GM18867 (cell line): ENCODE results near the gene CLSTN1.

ENCODE experiments used
- ATAC-seq: cut with Tn5 transposase; IDR thresholded peaks from one replicate; pipeline ENCODE4 v1.9.1; 2021; ENCODE audit warnings: mild to moderate bottlenecking, moderate library complexity; ENCODE audit not compliant: unreplicated experiment

CLSTN1 gene

GRCh38 chr1:9823943-9824701 is at the start of gene CLSTN1:
CLSTN1 (minus strand) TSS chr1:9823965; CDS start chr1:9823733, 232 bp downstream.
- peak; percentile 60 for ATAC-seq

DNA sequence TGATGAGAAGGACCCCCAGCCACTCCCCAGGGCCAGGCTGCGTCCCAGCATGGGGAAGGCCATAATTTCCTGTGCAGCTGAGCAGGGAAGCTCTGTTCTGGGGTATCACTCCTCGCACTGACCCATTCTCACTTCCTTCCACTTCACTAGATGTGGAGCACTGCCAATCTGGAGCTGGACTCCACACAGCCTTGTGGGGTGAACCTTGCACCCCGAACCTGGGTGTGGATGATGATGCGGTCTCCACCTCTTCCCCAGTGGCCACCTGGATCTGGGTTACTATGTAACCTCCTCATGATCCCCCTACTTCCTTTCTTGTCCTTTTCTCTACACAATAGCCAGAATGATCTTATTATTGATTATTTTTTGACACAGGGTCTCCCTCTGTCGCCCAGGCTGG is 49.6 kb upstream of the CLSTN1 start:
- no peak for ATAC-seq

GRCh38 chr1:9872430-9873165 is 48.8 kb upstream of the CLSTN1 start:
- ATAC-seq: no peak

GRCh38 chr1:9871707-9872425 is 48.1 kb upstream of the CLSTN1 start:
- ATAC-seq: no peak

GRCh38 chr1:9871021-9871420 is 47.3 kb upstream of the CLSTN1 start:
- no peak for ATAC-seq

- ATAC-seq: no peak
These were observed 46.8 kb upstream of the CLSTN1 start for GRCh38 chr1:9870572-9870971.

GRCh38 chr1:9869831-9870251 is 46.1 kb upstream of the CLSTN1 start:
- no peak for ATAC-seq

DNA sequence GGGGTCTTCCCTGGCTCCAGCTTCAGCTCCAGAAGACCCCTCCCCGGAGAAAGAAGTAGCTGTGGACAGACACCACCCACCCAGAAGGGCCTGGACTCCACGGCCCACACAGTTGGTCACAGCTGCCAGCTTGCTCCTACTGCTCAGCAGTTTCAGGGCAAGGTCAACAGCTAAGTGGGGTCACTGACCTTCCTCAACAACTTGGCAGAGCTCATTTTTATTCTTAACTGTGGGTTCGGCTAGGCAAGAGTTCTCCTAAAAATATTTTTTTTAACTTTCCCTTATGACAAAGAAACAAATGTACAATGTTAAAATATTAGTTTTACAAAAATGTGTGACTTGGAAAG is 44.5 kb upstream of the CLSTN1 start:
- ATAC-seq: no peak

DNA sequence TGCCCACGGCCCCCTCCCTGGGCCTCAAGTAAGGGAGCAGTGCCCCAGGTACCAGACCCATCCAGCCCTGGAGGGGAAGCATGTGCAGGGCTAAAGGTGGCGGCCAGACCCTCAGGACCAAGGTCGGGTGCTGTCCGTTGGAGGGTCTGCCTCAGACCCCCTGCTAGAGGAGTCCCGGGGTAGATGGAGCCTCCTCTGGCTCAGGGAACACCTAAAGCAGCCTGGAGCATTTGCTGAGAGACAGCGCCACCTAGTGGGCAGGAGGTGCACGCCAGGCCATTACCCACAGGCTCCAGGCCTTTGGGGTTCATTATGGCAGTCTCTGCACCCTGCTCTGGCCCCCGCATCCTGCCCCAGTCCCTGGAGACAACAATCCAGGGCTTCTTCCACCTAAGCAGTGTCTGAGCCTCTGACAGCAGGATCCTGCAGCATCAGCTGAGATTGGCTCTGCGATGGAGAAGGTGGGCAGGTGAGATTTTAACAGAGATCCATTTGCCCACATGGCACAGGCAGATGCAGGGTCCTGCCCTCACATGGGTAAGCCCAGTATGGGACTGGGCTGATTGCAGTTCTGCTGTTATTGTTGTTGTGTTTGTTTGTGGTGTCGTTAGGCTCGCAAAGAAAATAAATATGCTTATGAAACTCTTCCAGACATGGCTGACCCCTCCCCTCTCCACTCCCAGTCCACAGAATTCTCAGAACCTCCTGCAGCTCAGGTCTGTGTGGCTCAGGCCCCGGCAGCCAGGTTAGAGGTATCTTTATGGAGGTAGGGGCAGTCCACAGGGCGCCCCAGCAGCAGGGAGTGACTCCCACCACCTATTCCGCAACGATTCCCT is 43.9 kb upstream of the CLSTN1 start:
- peak; percentile 57 for ATAC-seq

DNA sequence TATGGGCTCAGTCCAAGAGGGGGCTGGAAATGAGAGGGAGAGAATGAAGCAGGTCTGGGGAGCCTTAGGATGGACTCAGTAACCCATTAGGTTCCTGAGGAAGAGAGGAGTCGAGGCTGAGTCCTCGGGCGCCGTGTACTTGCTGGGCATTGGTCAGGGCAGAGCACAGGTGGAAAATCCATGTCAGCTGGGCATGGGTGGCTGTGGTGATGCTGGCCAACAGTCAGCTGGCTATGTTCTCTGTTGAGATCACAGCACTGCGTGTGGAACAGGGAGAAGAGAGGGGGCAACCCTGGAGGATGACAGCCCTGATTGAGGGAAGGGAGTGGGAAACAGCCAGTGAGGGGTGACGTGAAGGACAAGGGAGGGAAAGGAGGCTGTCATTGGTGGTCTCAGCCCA is 43.1 kb upstream of the CLSTN1 start:
- ATAC-seq: no peak

GRCh38 chr1:9865724-9866123 is 42.0 kb upstream of the CLSTN1 start:
- ATAC-seq: no peak

GRCh38 chr1:9863371-9863770 is 39.6 kb upstream of the CLSTN1 start:
- no peak for ATAC-seq

DNA sequence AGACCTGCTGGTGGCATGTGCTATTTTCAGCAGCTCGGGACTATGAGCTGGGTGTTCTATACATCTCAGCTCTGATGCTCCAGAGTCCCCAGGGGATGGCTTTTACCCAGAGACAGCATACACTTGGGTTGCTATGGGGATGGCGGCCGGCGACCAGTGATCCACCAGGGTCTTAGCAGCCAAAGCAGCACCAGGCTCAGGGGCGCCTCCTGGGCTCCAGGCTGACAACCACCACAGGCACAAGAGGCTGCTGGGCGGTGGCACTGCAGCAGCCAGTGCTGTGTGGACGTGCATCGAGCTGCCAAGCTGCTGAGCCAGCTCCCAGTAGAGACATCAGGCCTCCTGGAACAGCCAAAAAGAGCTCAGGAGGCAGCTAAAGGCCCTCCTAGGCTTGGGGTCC is 37.6 kb upstream of the CLSTN1 start:
- ATAC-seq: no peak

DNA sequence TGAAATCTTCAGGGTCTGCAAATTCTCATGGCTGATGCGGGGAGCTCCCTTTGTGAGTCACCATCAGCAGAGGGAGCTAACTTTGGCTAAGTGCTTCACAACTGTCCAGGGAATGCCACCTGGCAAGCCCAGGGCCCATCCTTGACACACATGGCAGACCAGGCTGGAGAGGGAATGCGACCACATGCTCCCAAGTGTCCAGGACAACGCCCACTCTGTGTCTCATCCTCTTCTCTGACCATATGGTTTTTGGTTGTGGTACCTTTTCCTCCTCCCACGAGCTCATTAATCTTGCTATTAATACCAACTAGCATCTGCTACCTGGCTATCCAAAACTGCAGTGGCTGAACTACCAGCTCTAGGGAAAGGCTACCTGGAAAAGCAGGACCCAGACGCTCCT is 37.1 kb upstream of the CLSTN1 start:
- ATAC-seq: no peak

DNA sequence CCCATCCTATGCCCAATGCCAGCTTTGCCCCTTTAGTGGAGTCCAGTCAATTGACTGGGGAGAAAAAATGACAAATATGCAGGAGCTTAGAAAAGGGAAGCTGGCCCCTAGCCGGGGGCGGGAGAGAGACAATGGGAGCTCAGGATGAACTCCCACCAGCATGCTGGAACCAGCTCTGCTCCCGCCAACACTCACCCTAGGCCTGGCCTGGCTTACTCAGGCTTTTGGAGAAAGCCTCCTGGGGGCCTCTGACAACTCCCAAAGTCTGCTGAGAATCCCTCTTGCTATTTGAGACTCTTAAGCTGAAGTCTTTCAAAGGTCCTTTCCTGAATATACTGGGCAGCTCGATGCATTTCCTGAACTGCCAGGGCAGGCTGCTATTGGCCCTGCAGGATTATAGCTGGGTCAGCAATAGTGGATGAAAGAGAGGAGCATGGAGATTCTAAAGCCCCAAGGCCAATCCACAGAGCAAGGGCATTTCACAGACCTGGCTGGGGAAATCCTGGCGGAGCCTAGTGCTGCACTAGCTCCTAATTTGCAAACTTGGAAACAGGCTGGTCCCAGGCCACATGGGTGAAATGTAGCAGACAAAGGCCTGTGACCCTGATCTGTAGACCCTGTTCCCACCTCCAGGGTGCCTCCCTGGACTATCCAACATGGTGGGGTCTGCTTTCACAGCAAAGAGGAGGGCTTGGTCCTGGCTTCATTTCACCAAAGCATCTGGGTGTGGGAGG is 35.7 kb upstream of the CLSTN1 start:
- ATAC-seq: no peak

DNA sequence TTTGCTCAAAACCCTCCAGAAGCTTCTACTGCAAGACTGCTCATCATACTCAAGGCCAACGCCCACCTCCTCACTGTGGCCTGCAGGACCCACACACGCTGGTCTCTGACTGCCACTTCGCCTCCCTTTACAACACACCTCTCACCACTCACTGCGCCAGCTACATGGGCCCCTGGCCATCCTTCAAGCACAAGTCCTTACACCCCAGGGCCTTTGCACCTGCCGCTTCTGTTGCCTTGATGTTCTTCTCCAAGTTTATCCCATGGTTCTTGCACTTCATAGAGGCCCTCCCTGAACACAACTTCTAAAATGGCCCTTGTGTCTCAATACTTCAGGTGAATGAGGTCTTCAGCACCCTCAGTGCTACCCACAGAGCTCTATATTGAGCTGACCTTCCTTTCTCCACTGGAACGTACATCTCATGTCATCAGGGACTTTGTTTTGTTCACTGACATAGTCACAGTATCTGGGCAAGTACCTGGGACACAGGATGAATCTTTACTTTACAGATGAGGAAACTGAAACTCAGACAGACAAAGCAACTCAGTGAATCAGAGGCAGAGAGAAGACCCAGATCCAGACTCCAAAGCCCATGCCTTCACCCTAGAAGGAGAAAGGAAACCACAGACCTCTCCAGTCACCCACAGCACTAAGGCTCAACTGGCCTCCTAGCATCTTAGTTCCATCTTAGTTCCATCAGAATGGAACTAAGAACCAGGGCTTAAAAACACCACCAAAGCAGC is 34.7 kb upstream of the CLSTN1 start:
- no peak for ATAC-seq

DNA sequence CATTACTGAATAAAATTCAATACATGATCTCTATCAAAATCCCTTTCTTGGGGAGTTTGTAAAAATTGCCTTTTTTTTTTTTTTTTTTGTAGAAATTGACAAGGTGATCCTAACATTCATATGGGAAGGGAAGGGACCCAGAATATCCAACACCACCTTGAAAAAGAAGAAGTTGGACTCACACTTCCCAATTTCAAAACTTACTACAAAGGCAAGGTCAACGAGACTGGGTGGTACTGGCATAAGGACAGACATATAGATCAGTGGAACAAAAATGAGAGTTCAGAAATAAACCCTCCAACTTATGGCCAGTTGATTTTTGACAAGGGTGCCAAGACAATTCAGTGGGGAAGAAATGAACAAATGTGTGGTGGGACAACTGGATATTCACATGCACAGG is 31.4 kb upstream of the CLSTN1 start:
- ATAC-seq: no peak

- no peak for ATAC-seq
These were observed 29.5 kb upstream of the CLSTN1 start for GRCh38 chr1:9853249-9853595.

GRCh38 chr1:9852410-9853248 is 28.9 kb upstream of the CLSTN1 start:
- no peak for ATAC-seq
